OCI-LY7 (cell line): ENCODE measurements around the gene CA9.

Experiments used
- EZH2phosphoT487 ChIP-seq: fragments of 200-600 bp; sonication (generic); IDR thresholded peaks from 2 replicates; pipeline ENCODE4 v1.6.1; 2018; ENCODE audit warnings: low read depth, borderline replicate concordance, mild to moderate bottlenecking, mixed run types, antibody characterized with exemption, low read length, moderate library complexity, mixed read lengths
- TF ChIP-seq, protein P1 (sequence below): fragments of 200-600 bp; sonication (generic); conservative IDR thresholded peaks from 2 replicates; pipeline ENCODE4 v1.5.1; 2014; ENCODE audit warnings: mild to moderate bottlenecking, antibody characterized with exemption, low read length, moderate library complexity, mixed read lengths

DNA sequence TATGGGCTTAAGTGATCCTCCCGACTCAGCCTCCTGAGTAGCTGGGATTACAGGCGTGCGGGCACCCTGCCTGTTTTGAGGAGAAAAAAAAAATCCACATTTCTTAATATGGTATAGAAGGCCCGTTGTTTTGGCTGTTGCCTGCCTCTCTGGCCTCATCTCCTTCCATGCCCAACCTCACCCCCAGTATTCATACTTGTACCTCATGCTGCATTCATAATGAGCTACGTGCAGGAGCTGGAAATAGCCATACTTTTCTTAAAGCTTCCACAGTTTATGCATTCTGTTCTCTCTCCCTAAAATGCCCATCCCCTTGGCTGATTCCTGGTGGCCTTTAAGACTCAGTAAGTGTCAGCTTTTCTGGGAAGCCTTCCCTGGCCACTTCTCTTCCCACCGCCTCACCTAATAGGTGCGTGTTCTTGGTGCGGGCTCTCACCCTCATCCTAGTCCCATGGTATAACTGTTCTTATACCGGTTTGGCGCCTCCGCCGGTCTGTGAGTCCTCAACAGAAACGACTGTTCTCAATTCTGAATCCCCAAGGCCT, 18.1 kb downstream of the CA9 start:
- TF ChIP-seq, protein P1, sequence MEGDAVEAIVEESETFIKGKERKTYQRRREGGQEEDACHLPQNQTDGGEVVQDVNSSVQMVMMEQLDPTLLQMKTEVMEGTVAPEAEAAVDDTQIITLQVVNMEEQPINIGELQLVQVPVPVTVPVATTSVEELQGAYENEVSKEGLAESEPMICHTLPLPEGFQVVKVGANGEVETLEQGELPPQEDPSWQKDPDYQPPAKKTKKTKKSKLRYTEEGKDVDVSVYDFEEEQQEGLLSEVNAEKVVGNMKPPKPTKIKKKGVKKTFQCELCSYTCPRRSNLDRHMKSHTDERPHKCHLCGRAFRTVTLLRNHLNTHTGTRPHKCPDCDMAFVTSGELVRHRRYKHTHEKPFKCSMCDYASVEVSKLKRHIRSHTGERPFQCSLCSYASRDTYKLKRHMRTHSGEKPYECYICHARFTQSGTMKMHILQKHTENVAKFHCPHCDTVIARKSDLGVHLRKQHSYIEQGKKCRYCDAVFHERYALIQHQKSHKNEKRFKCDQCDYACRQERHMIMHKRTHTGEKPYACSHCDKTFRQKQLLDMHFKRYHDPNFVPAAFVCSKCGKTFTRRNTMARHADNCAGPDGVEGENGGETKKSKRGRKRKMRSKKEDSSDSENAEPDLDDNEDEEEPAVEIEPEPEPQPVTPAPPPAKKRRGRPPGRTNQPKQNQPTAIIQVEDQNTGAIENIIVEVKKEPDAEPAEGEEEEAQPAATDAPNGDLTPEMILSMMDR, result no peak
- TF ChIP-seq EZH2phosphoT487, result no peak
